K562 (cell line): ENCODE measurements around the gene OR5AU1. TPM values are rescaled to one million over a fixed set of nuclear protein-coding genes. Genes with fewer than 3 reads are reported as not detected.

ENCODE experiments used
- ASH1L ChIP-seq: fragments of 450-650 bp; IDR thresholded peaks from 2 replicates; pipeline ENCODE4 v1.6.1; 2018; ENCODE audit warnings: borderline replicate concordance, mild to moderate bottlenecking, low read depth; ENCODE audit not compliant: partially characterized antibody
- CSDE1 ChIP-seq, 2 experiments: fragments of 450-650 bp; IDR thresholded peaks; 2 replicates each; pipeline ENCODE4 v1.6.1; 2016; ENCODE audit warnings: mild to moderate bottlenecking in 1 of 2
- CTCF ChIP-seq, 3 experiments: IDR thresholded peaks in 2 of 3; conservative IDR thresholded peaks in 1 of 3; 2 replicates each; pipeline ENCODE4 v1.5.1; 2011 to 2012; ENCODE audit warnings: low read length in 3 of 3, mild to moderate bottlenecking in 3 of 3, control low read depth in 2 of 3, improper control_type of control experiment in 1 of 3, inconsistent platforms in 1 of 3, low read depth in 1 of 3, mixed read lengths in 1 of 3, moderate library complexity in 1 of 3; ENCODE audit not compliant: insufficient read depth in 2 of 3
- RAD21 ChIP-seq, 2 experiments: fragments of 250-450 bp in 1 of 2; fragments of 450-650 bp in 1 of 2; sonication (Bioruptor Pico) in 1 of 2; formaldehyde crosslinking in 1 of 2; IDR thresholded peaks in 1 of 2; conservative IDR thresholded peaks in 1 of 2; 2 replicates each; pipeline versions ENCODE4 v1.4.0 to v1.8.0; 2020 to 2022; ENCODE audit warnings: mild to moderate bottlenecking in 2 of 2, moderate library complexity in 1 of 2
- RREB1 ChIP-seq: fragments of 250-450 bp; sonication (Bioruptor Pico); IDR thresholded peaks from 2 replicates; pipeline ENCODE4 v1.4.0; 2020
- SMC3 ChIP-seq: conservative IDR thresholded peaks from 2 replicates; pipeline ENCODE4 v1.6.1; 2011; ENCODE audit warnings: low read depth, low read length, improper control_type of control experiment; ENCODE audit not compliant: insufficient read depth
- ZNF398 ChIP-seq: fragments of 250-450 bp; sonication (Bioruptor Pico); IDR thresholded peaks from 2 replicates; pipeline ENCODE4 v1.8.0; 2021; ENCODE audit warnings: moderate library complexity, mild to moderate bottlenecking, inconsistent platforms
- polyA plus RNA-seq, 8 experiments: library from polyadenylated mRNA; depleted of rRNA in 4 of 8; stranded (reverse) in 5 of 8; unstranded in 3 of 8; fragments of >200 nt; fragmentation: Nextera tagmentation in 2 of 8; fragmentation: Illumina TruSeq in 1 of 8; extraction: Ambion mirVana in 2 of 8; extraction: Trizol in 1 of 8; gene quantifications; 2 replicates each; pipeline versions ENCODE4 v1.2.1 to v1.2.3, GENCODE V29; 2011 to 2014; ENCODE audit warnings: inconsistent platforms in 1 of 8, missing spikeins in 1 of 8
- total RNA-seq, 7 experiments: library from RNA; depleted of rRNA in 6 of 7; stranded (reverse); fragments of >200 nt in 6 of 7; fragmentation: Illumina TruSeq in 2 of 7; extraction: Trizol in 2 of 7; gene quantifications; 2 replicates each; pipeline versions ENCODE4 v1.2.1 to v1.2.3, GENCODE V29; 2011 to 2021; ENCODE audit warnings: low replicate concordance in 1 of 7

The OR5AU1 gene
- total and polyA plus RNA-seq, 9 of the 15 experiments (the other 6 are each of a cell fraction or from before 2014, with no cell fraction given) = not detected

DNA sequence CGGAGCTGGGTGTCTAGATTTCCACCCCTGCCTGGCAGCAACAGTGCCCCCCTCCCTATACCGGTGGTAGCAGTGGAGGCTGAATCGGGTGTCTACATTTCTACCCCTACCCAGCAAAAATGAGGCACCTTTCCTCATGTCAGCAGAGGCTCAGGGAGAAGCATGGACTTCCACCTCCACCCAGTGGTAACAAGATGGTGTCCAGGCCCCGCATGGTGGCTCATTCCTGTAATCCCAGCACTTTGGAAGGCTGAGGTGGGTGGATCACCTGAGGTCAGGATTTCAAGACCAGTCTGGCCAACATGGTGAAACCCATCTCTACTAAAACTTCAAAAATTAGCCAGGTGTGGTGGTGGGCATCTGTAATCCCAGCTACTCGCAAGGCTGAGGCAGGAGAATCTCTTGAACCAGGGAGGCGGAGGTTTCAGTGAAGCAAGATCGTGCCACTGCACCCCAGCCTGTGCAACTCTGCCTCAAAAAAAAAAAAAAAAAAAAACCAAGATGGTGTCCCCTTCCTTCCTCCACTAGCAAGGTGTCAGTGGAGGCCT lies 35.5 kb upstream of the OR5AU1 start (continued):
- TF ChIP-seq ZNF398 (CRISPR knock-in tag) = no peak
- peak in 1 of 3 experiments; percentile 15; a peak in 1 of 6 replicates for TF ChIP-seq CTCF (IDR thresholded peaks at IDR 0.05 in 2 of 3, conservative IDR thresholded peaks at IDR 0.05 in 1 of 3; ENCODE audit: insufficient read depth in 2 of 3, low read depth in 1 of 3, low read length in 3 of 3)
- no peak for TF ChIP-seq CSDE1 (IDR thresholded peaks at IDR 0.05)
- no peak for TF ChIP-seq ASH1L
- no peak for TF ChIP-seq SMC3
- TF ChIP-seq RREB1 (CRISPR knock-in tag) = no peak
- peak in 1 of 2 experiments; percentile 42; a peak in 1 of 4 replicates for TF ChIP-seq RAD21 (CRISPR knock-in tag; conservative IDR thresholded peaks at IDR 0.05 in 1 of 2, IDR thresholded peaks at IDR 0.05 in 1 of 2)
- TF ChIP-seq, all 486 proteins: peak for 2
